ENCODE measurements around the gene CTSC. TPM values are rescaled to one million over a fixed set of nuclear protein-coding genes. Genes with fewer than 3 reads are reported as not detected.

Gene CTSC
- total RNA-seq, 1 donor from 2014 or later: 99.6 TPM

- Mint-ChIP-seq H3K27me3 (ENCODE audit: insufficient read depth) (no peaks in the 10 kb centered on the region), H3K9me3 (peaks cover 11% of the 10 kb centered on the region), H3K27ac (no peak overlapping the region), H3K4me1 (ENCODE audit: low read depth) (peaks cover 50% of the 10 kb centered on the region), H3K36me3 (ENCODE audit: low read depth) (peaks cover 74% of the 10 kb centered on the region), H3K4me3 (no peak overlapping the region)
- intact Hi-C loops (cut with micrococcal nuclease): loop anchor here (10.0 kb wide), 1 partner anchor 202 kb away; no protein-coding TSS in a partner anchor
- DNase-seq (ENCODE audit: low spot score): no peak
Measured at GRCh38 chr11:88306785-88307184, 30.8 kb downstream of the CTSC start.

GRCh38 chr11:88305430-88305829 lies 32.1 kb downstream of the CTSC start:
- Mint-ChIP-seq H3K4me1 (ENCODE audit: low read depth) (peaks cover 57% of the 10 kb centered on the region), H3K36me3 (ENCODE audit: low read depth) (peaks cover 77% of the 10 kb centered on the region), H3K27me3 (ENCODE audit: insufficient read depth) (no peaks in the 10 kb centered on the region), H3K9me3 (peaks cover 11% of the 10 kb centered on the region), H3K4me3 (no peak overlapping the region), H3K27ac (no peak overlapping the region)
- intact Hi-C loops (cut with micrococcal nuclease): loop anchor here (10.0 kb wide), 1 partner anchor 201 kb away; no protein-coding TSS in a partner anchor
- DNase-seq (ENCODE audit: low spot score): no peak

- peaks cover 82% of the 10 kb centered on the region for H3K36me3 Mint-ChIP-seq (ENCODE audit: low read depth)
- intact Hi-C loops (cut with micrococcal nuclease): loop anchor here (10.0 kb wide), 1 partner anchor 200 kb away; no protein-coding TSS in a partner anchor
- H3K4me1 Mint-ChIP-seq (ENCODE audit: low read depth): peaks cover 50% of the 10 kb centered on the region
- H3K27ac Mint-ChIP-seq: no peak overlapping the region
- H3K4me3 Mint-ChIP-seq: no peak overlapping the region
- H3K27me3 Mint-ChIP-seq (ENCODE audit: insufficient read depth): no peaks in the 10 kb centered on the region
- peaks cover 11% of the 10 kb centered on the region for H3K9me3 Mint-ChIP-seq
- no peak for DNase-seq (ENCODE audit: low spot score)
Measured at GRCh38 chr11:88304352-88304751, 33.2 kb downstream of the CTSC start.

GRCh38 chr11:88303037-88303436 lies 34.5 kb downstream of the CTSC start:
- no peaks in the 10 kb centered on the region for H3K27me3 Mint-ChIP-seq (ENCODE audit: insufficient read depth)
- peaks cover 11% of the 10 kb centered on the region for H3K9me3 Mint-ChIP-seq
- H3K36me3 Mint-ChIP-seq (ENCODE audit: low read depth): peaks cover 82% of the 10 kb centered on the region
- H3K27ac Mint-ChIP-seq: peak overlapping the region; percentile 76
- H3K4me3 Mint-ChIP-seq: peak overlapping the region; percentile 3
- H3K4me1 Mint-ChIP-seq (ENCODE audit: low read depth): peaks cover 50% of the 10 kb centered on the region
- intact Hi-C loops (cut with micrococcal nuclease): loop anchor here (10.0 kb wide), 1 partner anchor 198 kb away; no protein-coding TSS in a partner anchor
- DNase-seq (ENCODE audit: low spot score): no peak

GRCh38 chr11:88301488-88302140 lies 35.9 kb downstream of the CTSC start:
- Mint-ChIP-seq H3K36me3 (ENCODE audit: low read depth) (peaks cover 81% of the 10 kb centered on the region), H3K9me3 (peaks cover 6% of the 10 kb centered on the region), H3K4me1 (ENCODE audit: low read depth) (peaks cover 50% of the 10 kb centered on the region), H3K4me3 (peak overlapping the region; percentile 1), H3K27ac (peak overlapping the region; percentile 95), H3K27me3 (ENCODE audit: insufficient read depth) (no peaks in the 10 kb centered on the region)
- no peak for DNase-seq (ENCODE audit: low spot score)
- intact Hi-C loops (cut with micrococcal nuclease): loop anchor here (1.0 to 10.0 kb wide), 6 partner anchors 36 to 235 kb away; partner anchors contain the start of gene CTSC

GRCh38 chr11:88300888-88301487 lies 36.5 kb downstream of the CTSC start:
- peak overlapping the region; percentile 95 for H3K27ac Mint-ChIP-seq
- H3K36me3 Mint-ChIP-seq (ENCODE audit: low read depth): peaks cover 78% of the 10 kb centered on the region
- intact Hi-C loops (cut with micrococcal nuclease): loop anchor here (1.0 to 10.0 kb wide), 6 partner anchors 36 to 236 kb away; partner anchors contain the start of gene CTSC
- H3K4me1 Mint-ChIP-seq (ENCODE audit: low read depth): peaks cover 51% of the 10 kb centered on the region
- H3K27me3 Mint-ChIP-seq (ENCODE audit: insufficient read depth): no peaks in the 10 kb centered on the region
- H3K9me3 Mint-ChIP-seq: peaks cover 3% of the 10 kb centered on the region
- no peak for DNase-seq (ENCODE audit: low spot score)
- H3K4me3 Mint-ChIP-seq: peak overlapping the region; percentile 66

GRCh38 chr11:88297863-88298262 lies 39.7 kb downstream of the CTSC start:
- Mint-ChIP-seq H3K9me3 (no peaks in the 10 kb centered on the region), H3K4me3 (no peak overlapping the region), H3K36me3 (ENCODE audit: low read depth) (peaks cover 73% of the 10 kb centered on the region), H3K4me1 (ENCODE audit: low read depth) (peaks cover 31% of the 10 kb centered on the region), H3K27ac (no peak overlapping the region), H3K27me3 (ENCODE audit: insufficient read depth) (no peaks in the 10 kb centered on the region)
- DNase-seq (ENCODE audit: low spot score): no peak
- intact Hi-C loops (cut with micrococcal nuclease): no loop called here

- H3K4me1 Mint-ChIP-seq (ENCODE audit: low read depth): peaks cover 27% of the 10 kb centered on the region
Measured at GRCh38 chr11:88297421-88297820, 40.1 kb downstream of the CTSC start.

GRCh38 chr11:88295028-88295427 lies 42.5 kb downstream of the CTSC start:
- no peaks in the 10 kb centered on the region for H3K9me3 Mint-ChIP-seq
- H3K36me3 Mint-ChIP-seq (ENCODE audit: low read depth): peaks cover 67% of the 10 kb centered on the region
- H3K27ac Mint-ChIP-seq: no peak overlapping the region
- H3K4me3 Mint-ChIP-seq: no peak overlapping the region
- peaks cover 8% of the 10 kb centered on the region for H3K4me1 Mint-ChIP-seq (ENCODE audit: low read depth)
- H3K27me3 Mint-ChIP-seq (ENCODE audit: insufficient read depth): no peaks in the 10 kb centered on the region
- intact Hi-C loops (cut with micrococcal nuclease): no loop called here
- no peak for DNase-seq (ENCODE audit: low spot score)

More at GRCh38 chr11:88297421-88297820, 40.1 kb downstream of the CTSC start:
- Mint-ChIP-seq H3K36me3 (ENCODE audit: low read depth) (peaks cover 72% of the 10 kb centered on the region), H3K27me3 (ENCODE audit: insufficient read depth) (no peaks in the 10 kb centered on the region), H3K4me3 (no peak overlapping the region), H3K27ac (no peak overlapping the region), H3K9me3 (no peaks in the 10 kb centered on the region)
- intact Hi-C loops (cut with micrococcal nuclease): no loop called here
- no peak for DNase-seq (ENCODE audit: low spot score)

- no peak overlapping the region for H3K4me3 Mint-ChIP-seq
- H3K27ac Mint-ChIP-seq: no peak overlapping the region
- no peaks in the 10 kb centered on the region for H3K27me3 Mint-ChIP-seq (ENCODE audit: insufficient read depth)
- intact Hi-C loops (cut with micrococcal nuclease): no loop called here
- no peaks in the 10 kb centered on the region for H3K9me3 Mint-ChIP-seq
- no peak for DNase-seq (ENCODE audit: low spot score)
- H3K4me1 Mint-ChIP-seq (ENCODE audit: low read depth): peaks cover 8% of the 10 kb centered on the region
- H3K36me3 Mint-ChIP-seq (ENCODE audit: low read depth): peaks cover 63% of the 10 kb centered on the region
Measured at GRCh38 chr11:88293931-88294330, 43.6 kb downstream of the CTSC start.

- Mint-ChIP-seq H3K4me1 (ENCODE audit: low read depth) (peaks cover 8% of the 10 kb centered on the region), H3K9me3 (no peaks in the 10 kb centered on the region), H3K36me3 (ENCODE audit: low read depth) (peaks cover 62% of the 10 kb centered on the region), H3K27ac (no peak overlapping the region), H3K27me3 (ENCODE audit: insufficient read depth) (no peaks in the 10 kb centered on the region), H3K4me3 (no peak overlapping the region)
- intact Hi-C loops (cut with micrococcal nuclease): no loop called here
- DNase-seq (ENCODE audit: low spot score): no peak
Measured at GRCh38 chr11:88292171-88292843, 45.2 kb downstream of the CTSC start.

- Mint-ChIP-seq H3K36me3 (ENCODE audit: low read depth) (peaks cover 40% of the 10 kb centered on the region), H3K27ac (no peak overlapping the region), H3K27me3 (ENCODE audit: insufficient read depth) (no peaks in the 10 kb centered on the region), H3K4me1 (ENCODE audit: low read depth) (no peaks in the 10 kb centered on the region), H3K9me3 (no peaks in the 10 kb centered on the region), H3K4me3 (no peak overlapping the region)
- DNase-seq (ENCODE audit: low spot score): no peak
- intact Hi-C loops (cut with micrococcal nuclease): no loop called here
Measured at GRCh38 chr11:88288560-88288959, 49.0 kb downstream of the CTSC start.
